Uterus (tissue), 2 donors: ENCODE data around the gene CLCN1.

Source experiments
- POLR2A ChIP-seq, 2 donors: fragments of 450-650 bp; IDR thresholded peaks; one replicate each; pipeline ENCODE4 v1.6.1; 2016; ENCODE audit warnings: antibody characterized with exemption in 2 of 2, mild to moderate bottlenecking in 1 of 2, moderate library complexity in 1 of 2
- TF ChIP-seq, protein P1 (sequence below), 4 experiments: fragments of 200-600 bp in 2 of 4; fragments of 450-650 bp in 2 of 4; sonication (generic) in 2 of 4; IDR thresholded peaks; one replicate each; pipeline ENCODE4 v1.5.1; 2016 to 2019; ENCODE audit warnings: antibody characterized with exemption in 4 of 4, mild to moderate bottlenecking in 2 of 4, moderate library complexity in 1 of 4

- TF ChIP-seq, protein P1, sequence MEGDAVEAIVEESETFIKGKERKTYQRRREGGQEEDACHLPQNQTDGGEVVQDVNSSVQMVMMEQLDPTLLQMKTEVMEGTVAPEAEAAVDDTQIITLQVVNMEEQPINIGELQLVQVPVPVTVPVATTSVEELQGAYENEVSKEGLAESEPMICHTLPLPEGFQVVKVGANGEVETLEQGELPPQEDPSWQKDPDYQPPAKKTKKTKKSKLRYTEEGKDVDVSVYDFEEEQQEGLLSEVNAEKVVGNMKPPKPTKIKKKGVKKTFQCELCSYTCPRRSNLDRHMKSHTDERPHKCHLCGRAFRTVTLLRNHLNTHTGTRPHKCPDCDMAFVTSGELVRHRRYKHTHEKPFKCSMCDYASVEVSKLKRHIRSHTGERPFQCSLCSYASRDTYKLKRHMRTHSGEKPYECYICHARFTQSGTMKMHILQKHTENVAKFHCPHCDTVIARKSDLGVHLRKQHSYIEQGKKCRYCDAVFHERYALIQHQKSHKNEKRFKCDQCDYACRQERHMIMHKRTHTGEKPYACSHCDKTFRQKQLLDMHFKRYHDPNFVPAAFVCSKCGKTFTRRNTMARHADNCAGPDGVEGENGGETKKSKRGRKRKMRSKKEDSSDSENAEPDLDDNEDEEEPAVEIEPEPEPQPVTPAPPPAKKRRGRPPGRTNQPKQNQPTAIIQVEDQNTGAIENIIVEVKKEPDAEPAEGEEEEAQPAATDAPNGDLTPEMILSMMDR (IDR thresholded peaks at IDR 0.05), result no peak
- no peak for TF ChIP-seq POLR2A (IDR thresholded peaks at IDR 0.05)
Observed at GRCh38 chr7:143399151-143399550, 83.2 kb downstream of the CLCN1 start.
